ENCODE measurements around the gene MAFG. TPM values are rescaled to one million over a fixed set of nuclear protein-coding genes. Genes with fewer than 3 reads are reported as not detected.

Gene MAFG
- total and polyA plus RNA-seq, 2 of the 13 experiments (the other 11 are each of a cell fraction or from before 2014, with no cell fraction given), result 14.5 to 20.0 TPM

DNA sequence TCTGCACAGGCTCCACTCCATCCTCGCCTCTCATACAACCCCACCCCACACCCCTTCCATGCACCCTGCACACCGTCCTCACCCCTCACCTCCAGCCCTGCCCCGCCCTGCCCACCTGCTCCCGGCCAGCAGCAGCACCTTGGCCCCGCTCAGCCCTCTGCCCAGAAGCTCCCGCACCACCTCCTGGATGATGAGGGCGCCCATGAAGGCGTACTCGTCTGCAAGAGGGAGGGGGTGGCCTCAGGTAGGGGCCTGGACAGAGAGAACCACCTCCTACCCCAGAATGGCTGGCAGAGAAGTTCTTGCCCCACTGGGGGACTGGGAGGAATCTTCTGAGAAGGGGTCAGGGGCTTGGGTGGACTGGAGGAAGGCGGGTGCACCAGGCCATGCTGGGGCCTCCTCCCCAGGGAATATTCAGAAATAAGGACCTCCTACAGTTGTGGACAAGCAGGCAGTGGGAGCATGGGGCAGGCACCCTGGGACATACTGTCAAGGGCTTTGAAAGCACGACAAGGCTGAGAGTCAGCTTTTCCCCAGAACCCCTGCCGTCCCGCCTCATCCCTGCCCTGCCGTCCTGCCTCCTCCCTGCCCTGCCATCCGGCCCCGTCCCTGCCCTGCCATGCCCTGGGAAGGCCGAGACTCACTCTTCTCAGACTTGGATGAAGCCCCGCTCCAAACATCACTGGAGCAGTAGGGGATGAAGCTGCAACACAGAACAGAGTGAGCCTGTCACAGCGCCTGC is 30.3 kb upstream of the MAFG start (continued):
- TF ChIP-seq, protein P1, sequence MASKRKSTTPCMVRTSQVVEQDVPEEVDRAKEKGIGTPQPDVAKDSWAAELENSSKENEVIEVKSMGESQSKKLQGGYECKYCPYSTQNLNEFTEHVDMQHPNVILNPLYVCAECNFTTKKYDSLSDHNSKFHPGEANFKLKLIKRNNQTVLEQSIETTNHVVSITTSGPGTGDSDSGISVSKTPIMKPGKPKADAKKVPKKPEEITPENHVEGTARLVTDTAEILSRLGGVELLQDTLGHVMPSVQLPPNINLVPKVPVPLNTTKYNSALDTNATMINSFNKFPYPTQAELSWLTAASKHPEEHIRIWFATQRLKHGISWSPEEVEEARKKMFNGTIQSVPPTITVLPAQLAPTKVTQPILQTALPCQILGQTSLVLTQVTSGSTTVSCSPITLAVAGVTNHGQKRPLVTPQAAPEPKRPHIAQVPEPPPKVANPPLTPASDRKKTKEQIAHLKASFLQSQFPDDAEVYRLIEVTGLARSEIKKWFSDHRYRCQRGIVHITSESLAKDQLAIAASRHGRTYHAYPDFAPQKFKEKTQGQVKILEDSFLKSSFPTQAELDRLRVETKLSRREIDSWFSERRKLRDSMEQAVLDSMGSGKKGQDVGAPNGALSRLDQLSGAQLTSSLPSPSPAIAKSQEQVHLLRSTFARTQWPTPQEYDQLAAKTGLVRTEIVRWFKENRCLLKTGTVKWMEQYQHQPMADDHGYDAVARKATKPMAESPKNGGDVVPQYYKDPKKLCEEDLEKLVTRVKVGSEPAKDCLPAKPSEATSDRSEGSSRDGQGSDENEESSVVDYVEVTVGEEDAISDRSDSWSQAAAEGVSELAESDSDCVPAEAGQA (IDR thresholded peaks at IDR 0.05; ENCODE audit: low read depth), result no peak
- TF ChIP-seq, protein P1 (CRISPR knock-in tag; IDR thresholded peaks at IDR 0.05; ENCODE audit: borderline replicate concordance), result no peak
- TF ChIP-seq AGO2 (optimal IDR thresholded peaks at IDR 0.05; ENCODE audit: low read depth, low read length) (peak; percentile 93), ZFP1 (CRISPR knock-in tag; IDR thresholded peaks at IDR 0.05) (no peak), PCBP1 (IDR thresholded peaks at IDR 0.05; ENCODE audit: borderline replicate concordance, low read depth, low read length) (peak; percentile 82; the same call in 1 of the 2 replicates), HNRNPL (IDR thresholded peaks at IDR 0.05; ENCODE audit: low read depth, low read length) (peak; percentile 41; the same call in 1 of the 2 replicates), ARNT2 (CRISPR knock-in tag; IDR thresholded peaks at IDR 0.05; ENCODE audit: low read depth) (no peak), BORCS8-MEF2B (CRISPR knock-in tag; IDR thresholded peaks at IDR 0.05) (no peak), ZBTB38 (CRISPR knock-in tag; IDR thresholded peaks at IDR 0.05) (peak; percentile 23; the same call in 1 of the 2 replicates)
- TF ChIP-seq, protein P2, sequence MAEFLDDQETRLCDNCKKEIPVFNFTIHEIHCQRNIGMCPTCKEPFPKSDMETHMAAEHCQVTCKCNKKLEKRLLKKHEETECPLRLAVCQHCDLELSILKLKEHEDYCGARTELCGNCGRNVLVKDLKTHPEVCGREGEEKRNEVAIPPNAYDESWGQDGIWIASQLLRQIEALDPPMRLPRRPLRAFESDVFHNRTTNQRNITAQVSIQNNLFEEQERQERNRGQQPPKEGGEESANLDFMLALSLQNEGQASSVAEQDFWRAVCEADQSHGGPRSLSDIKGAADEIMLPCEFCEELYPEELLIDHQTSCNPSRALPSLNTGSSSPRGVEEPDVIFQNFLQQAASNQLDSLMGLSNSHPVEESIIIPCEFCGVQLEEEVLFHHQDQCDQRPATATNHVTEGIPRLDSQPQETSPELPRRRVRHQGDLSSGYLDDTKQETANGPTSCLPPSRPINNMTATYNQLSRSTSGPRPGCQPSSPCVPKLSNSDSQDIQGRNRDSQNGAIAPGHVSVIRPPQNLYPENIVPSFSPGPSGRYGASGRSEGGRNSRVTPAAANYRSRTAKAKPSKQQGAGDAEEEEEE (CRISPR knock-in tag; IDR thresholded peaks at IDR 0.05; ENCODE audit: borderline replicate concordance), result no peak
- TF ChIP-seq, protein P3, sequence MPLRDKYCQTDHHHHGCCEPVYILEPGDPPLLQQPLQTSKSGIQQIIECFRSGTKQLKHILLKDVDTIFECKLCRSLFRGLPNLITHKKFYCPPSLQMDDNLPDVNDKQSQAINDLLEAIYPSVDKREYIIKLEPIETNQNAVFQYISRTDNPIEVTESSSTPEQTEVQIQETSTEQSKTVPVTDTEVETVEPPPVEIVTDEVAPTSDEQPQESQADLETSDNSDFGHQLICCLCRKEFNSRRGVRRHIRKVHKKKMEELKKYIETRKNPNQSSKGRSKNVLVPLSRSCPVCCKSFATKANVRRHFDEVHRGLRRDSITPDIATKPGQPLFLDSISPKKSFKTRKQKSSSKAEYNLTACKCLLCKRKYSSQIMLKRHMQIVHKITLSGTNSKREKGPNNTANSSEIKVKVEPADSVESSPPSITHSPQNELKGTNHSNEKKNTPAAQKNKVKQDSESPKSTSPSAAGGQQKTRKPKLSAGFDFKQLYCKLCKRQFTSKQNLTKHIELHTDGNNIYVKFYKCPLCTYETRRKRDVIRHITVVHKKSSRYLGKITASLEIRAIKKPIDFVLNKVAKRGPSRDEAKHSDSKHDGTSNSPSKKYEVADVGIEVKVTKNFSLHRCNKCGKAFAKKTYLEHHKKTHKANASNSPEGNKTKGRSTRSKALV (CRISPR knock-in tag; IDR thresholded peaks at IDR 0.05), result no peak

All from HepG2 (cell line).